CD4-positive, alpha-beta T cell (primary cell): ENCODE data around the gene RNF144A. TPM values are rescaled to one million over a fixed set of nuclear protein-coding genes. Genes with fewer than 3 reads are reported as not detected.

ENCODE experiments used
- ATAC-seq: fragments of 200-7000 bp; cut with Tn5 transposase; one replicate; pipeline ENCODE4 v1.10.0; 2022; ENCODE audit warnings: mild to moderate bottlenecking; ENCODE audit not compliant: poor library complexity
- CTCF ChIA-PET: fragments of 350-600 bp; sonication (Branson Sonifier 250); formaldehyde crosslinking; loops from one replicate; lab custom pipeline; 2021; ENCODE audit warnings: antibody characterized with exemption, inconsistent platforms; lab: Charles Lee
- POLR2A ChIA-PET: fragments of 350-600 bp; sonication (Branson Sonifier 250); formaldehyde crosslinking; loops from one replicate; lab custom pipeline; 2021; ENCODE audit warnings: antibody characterized with exemption, inconsistent platforms; lab: Charles Lee
- DNase-seq, 14 experiments: peaks; one replicate each; pipeline ENCODE4 v3.0.0-alpha.2; 2013 to 2020; ENCODE audit warnings: mixed read lengths in 2 of 14
- H3K27ac ChIP-seq, 2 donors: one replicate each; pipeline versions ENCODE4 v1.5.1 to v1.7.0; 2013; ENCODE audit warnings: low read length in 2 of 2, low read depth in 1 of 2, mild to moderate bottlenecking in 1 of 2
- H3K27me3 ChIP-seq, 2 experiments: 1 replicate in 1 of 2; 2 replicates in 1 of 2; pipeline versions ENCODE4 v1.6.1 to v1.7.0; 2013; ENCODE audit warnings: low read length in 2 of 2, control low read depth in 1 of 2, mild to moderate bottlenecking in 1 of 2, moderate library complexity in 1 of 2; ENCODE audit not compliant: insufficient read depth in 2 of 2, control insufficient read depth in 1 of 2
- H3K36me3 ChIP-seq: one replicate; pipeline ENCODE4 v1.6.1; 2013; ENCODE audit warnings: low read length, control low read depth; ENCODE audit not compliant: insufficient read depth
- H3K4me1 ChIP-seq: one replicate; pipeline ENCODE4 v1.6.1; 2013; ENCODE audit warnings: low read length, control low read depth; ENCODE audit not compliant: insufficient read depth
- H3K4me3 ChIP-seq: one replicate; pipeline ENCODE4 v1.5.1; 2013; ENCODE audit warnings: mild to moderate bottlenecking, low read length, moderate library complexity
- H3K9me3 ChIP-seq, 2 experiments: 1 replicate in 1 of 2; 2 replicates in 1 of 2; pipeline versions ENCODE4 v1.6.1 to v1.7.0; 2013; ENCODE audit warnings: low read length in 2 of 2, mild to moderate bottlenecking in 2 of 2, control low read depth in 1 of 2, moderate library complexity in 1 of 2; ENCODE audit not compliant: control insufficient read depth in 1 of 2, insufficient read depth in 1 of 2
- H3K27ac Mint-ChIP-seq: one replicate; pipeline ENCODE4 v1.8.0; 2020; ENCODE audit warnings: mixed read lengths
- H3K27me3 Mint-ChIP-seq: one replicate; pipeline ENCODE4 v1.8.0; 2021; ENCODE audit warnings: mixed read lengths
- H3K36me3 Mint-ChIP-seq: one replicate; pipeline ENCODE4 v1.8.0; 2021; ENCODE audit warnings: low read depth, mixed read lengths
- H3K4me1 Mint-ChIP-seq: one replicate; pipeline ENCODE4 v1.8.0; 2021; ENCODE audit warnings: low read depth, mixed read lengths
- H3K4me3 Mint-ChIP-seq: one replicate; pipeline ENCODE4 v1.8.0; 2020; ENCODE audit warnings: mild to moderate bottlenecking, mixed read lengths
- H3K9me3 Mint-ChIP-seq: one replicate; pipeline ENCODE4 v1.8.0; 2020; ENCODE audit warnings: mixed read lengths
- CTCF ChIP-seq: fragments of 200-600 bp; IDR thresholded peaks from one replicate; pipeline ENCODE4 v1.8.0; 2022; ENCODE audit warnings: antibody characterized with exemption, mild to moderate bottlenecking
- intact Hi-C, 2 experiments: fragments of 100-400 bp; cut with DNase I in 1 of 2; cut with micrococcal nuclease in 1 of 2; formaldehyde crosslinking; loops; one replicate each; pipeline versions ENCODE4 v1.15.1 to v1.9.0; 2023 to 2025; cut with DNase I, micrococcal nuclease
- total RNA-seq, 174 experiments: library from RNA in 2 of 174; stranded (reverse) in 2 of 174; gene quantifications; one replicate each; pipeline ENCODE4 v1.2.3 and lab custom pipeline; 2021 to 2026

Gene RNF144A
- total RNA-seq, 2 experiments from 2014 or later: 39.0 to 40.1 TPM

GRCh38 chr2:6959751-6960150 lies 42.5 kb downstream of the RNF144A start:
- peaks cover 56% of the 10 kb centered on the region for H3K36me3 Mint-ChIP-seq
- Histone ChIP-seq H3K4me3 (no peak overlapping the region), H3K27ac (no peak overlapping the region), H3K9me3 (peaks cover 0 to 4% of the 10 kb centered on the region in 2 experiments), H3K36me3 (peaks cover 8% of the 10 kb centered on the region), H3K4me1 (peaks cover 7% of the 10 kb centered on the region), H3K27me3 (no peaks in the 10 kb centered on the region)
- H3K27me3 Mint-ChIP-seq: no peaks in the 10 kb centered on the region
- peak overlapping the region; percentile 52 for H3K27ac Mint-ChIP-seq
- ChIA-PET POLR2A (no interaction called here), CTCF (no interaction called here)
- ATAC-seq (no peak), DNase-seq (no peak)
- H3K4me1 Mint-ChIP-seq: peaks cover 81% of the 10 kb centered on the region
- intact Hi-C loops: no loop called here
- no peak for TF ChIP-seq CTCF
- no peak overlapping the region for H3K4me3 Mint-ChIP-seq
- no peaks in the 10 kb centered on the region for H3K9me3 Mint-ChIP-seq

GRCh38 chr2:6960659-6961058 lies 43.4 kb downstream of the RNF144A start:
- H3K27me3 ChIP-seq: no peaks in the 10 kb centered on the region
- peaks cover 64% of the 10 kb centered on the region for H3K36me3 Mint-ChIP-seq
- no peak overlapping the region for H3K27ac ChIP-seq
- no peaks in the 10 kb centered on the region for H3K9me3 Mint-ChIP-seq
- H3K4me3 Mint-ChIP-seq: no peak overlapping the region
- ChIA-PET POLR2A (no interaction called here), CTCF (no interaction called here)
- H3K4me3 ChIP-seq: no peak overlapping the region
- peak in 1 of 14 experiments; percentile 22 for DNase-seq
- intact Hi-C loops: no loop called here
- peaks cover 81% of the 10 kb centered on the region for H3K4me1 Mint-ChIP-seq
- peaks cover 0 to 4% of the 10 kb centered on the region in 2 experiments for H3K9me3 ChIP-seq
- TF ChIP-seq CTCF: no peak
- H3K4me1 ChIP-seq: peaks cover 7% of the 10 kb centered on the region
- H3K36me3 ChIP-seq: peaks cover 6% of the 10 kb centered on the region
- no peaks in the 10 kb centered on the region for H3K27me3 Mint-ChIP-seq
- H3K27ac Mint-ChIP-seq: peak overlapping the region; percentile 38
- ATAC-seq: no peak

- Mint-ChIP-seq H3K4me1 (peaks cover 72% of the 10 kb centered on the region), H3K4me3 (no peak overlapping the region), H3K27ac (peak overlapping the region; percentile 35), H3K36me3 (peaks cover 72% of the 10 kb centered on the region), H3K27me3 (no peaks in the 10 kb centered on the region), H3K9me3 (no peaks in the 10 kb centered on the region)
- ATAC-seq (no peak), DNase-seq (no peak)
- H3K4me3 ChIP-seq: no peak overlapping the region
- H3K27ac ChIP-seq: no peak overlapping the region
- no peak for TF ChIP-seq CTCF
- H3K36me3 ChIP-seq: peaks cover 10% of the 10 kb centered on the region
- peaks cover 7% of the 10 kb centered on the region for H3K4me1 ChIP-seq
- intact Hi-C loops: no loop called here
- no peaks in the 10 kb centered on the region for H3K27me3 ChIP-seq
- peaks cover 0 to 4% of the 10 kb centered on the region in 2 experiments for H3K9me3 ChIP-seq
- ChIA-PET CTCF (no interaction called here), POLR2A (no interaction called here)
These were observed 46.5 kb downstream of the RNF144A start for GRCh38 chr2:6963727-6964126.
